Liver (tissue), 9 donors: ENCODE measurements around the gene ZNF714. TPM values are rescaled to one million over a fixed set of nuclear protein-coding genes. Genes with fewer than 3 reads are reported as not detected.

Source experiments
- DNase-seq: peaks from one replicate; pipeline ENCODE4 v3.0.0-alpha.2; 2017; ENCODE audit warnings: low spot score
- H3K27ac ChIP-seq, 2 donors: one replicate each; pipeline ENCODE4 v1.7.0; 2013; ENCODE audit warnings: inconsistent platforms in 2 of 2, low read length in 2 of 2, control low read depth in 1 of 2, low read depth in 1 of 2, mild to moderate bottlenecking in 1 of 2
- H3K27me3 ChIP-seq, 4 donors: one replicate each; pipeline versions ENCODE4 v1.6.1 to v1.7.0; 2013; ENCODE audit warnings: low read length in 3 of 4, inconsistent platforms in 1 of 4, mild to moderate bottlenecking in 1 of 4, moderate library complexity in 1 of 4; ENCODE audit not compliant: control insufficient read depth in 4 of 4, insufficient read depth in 4 of 4
- H3K36me3 ChIP-seq, 4 donors: one replicate each; pipeline versions ENCODE4 v1.6.1 to v1.7.0; 2013; ENCODE audit warnings: low read length in 3 of 4, mild to moderate bottlenecking in 3 of 4, low read depth in 1 of 4, moderate library complexity in 1 of 4; ENCODE audit not compliant: control insufficient read depth in 4 of 4, insufficient read depth in 3 of 4
- H3K4me1 ChIP-seq, 4 donors: one replicate each; pipeline versions ENCODE4 v1.6.1 to v1.7.0; 2013; ENCODE audit warnings: low read length in 3 of 4, mild to moderate bottlenecking in 3 of 4, moderate library complexity in 1 of 4; ENCODE audit not compliant: control insufficient read depth in 4 of 4, insufficient read depth in 4 of 4
- H3K4me3 ChIP-seq, 3 donors: one replicate each; pipeline versions ENCODE4 v1.6.1 to v1.7.0; 2013; ENCODE audit warnings: low read length in 3 of 3, control low read depth in 1 of 3, low read depth in 1 of 3, mild to moderate bottlenecking in 1 of 3
- H3K9ac ChIP-seq, 2 donors: one replicate each; pipeline ENCODE4 v1.7.0; 2013; ENCODE audit warnings: low read length in 2 of 2, mild to moderate bottlenecking in 2 of 2, moderate library complexity in 2 of 2, control low read depth in 1 of 2, low read depth in 1 of 2
- H3K9me3 ChIP-seq, 4 donors: one replicate each; pipeline versions ENCODE4 v1.6.1 to v1.7.0; 2013; ENCODE audit warnings: low read length in 3 of 4; ENCODE audit not compliant: control insufficient read depth in 4 of 4
- EGR1 ChIP-seq, 2 donors: IDR thresholded peaks; 2 replicates each; pipeline ENCODE4 v1.6.1; 2016 to 2018; ENCODE audit warnings: antibody characterized with exemption in 2 of 2, low read depth in 2 of 2
- FOXA1 ChIP-seq: IDR thresholded peaks from 2 replicates; pipeline ENCODE4 v1.6.1; 2016; ENCODE audit warnings: antibody characterized with exemption
- FOXA2 ChIP-seq: IDR thresholded peaks from 2 replicates; pipeline ENCODE4 v1.6.1; 2016; ENCODE audit warnings: antibody characterized with exemption
- GABPA ChIP-seq, 2 donors: IDR thresholded peaks in 1 of 2; conservative IDR thresholded peaks in 1 of 2; 2 replicates each; pipeline ENCODE4 v1.6.1; 2016; ENCODE audit warnings: antibody characterized with exemption in 2 of 2, mild to moderate bottlenecking in 1 of 2, moderate library complexity in 1 of 2
- HNF4A ChIP-seq, 2 donors: conservative IDR thresholded peaks; 2 replicates each; pipeline ENCODE4 v1.6.1; 2016; ENCODE audit warnings: antibody characterized with exemption in 2 of 2, mild to moderate bottlenecking in 2 of 2
- HNF4G ChIP-seq: IDR thresholded peaks from 2 replicates; pipeline ENCODE4 v1.6.1; 2016; ENCODE audit warnings: antibody characterized with exemption
- JUND ChIP-seq, 2 donors: IDR thresholded peaks; 2 replicates each; pipeline ENCODE4 v1.6.1; 2016; ENCODE audit warnings: antibody characterized with exemption in 2 of 2
- NR2F2 ChIP-seq: IDR thresholded peaks from 2 replicates; pipeline ENCODE4 v1.6.1; 2016; ENCODE audit warnings: antibody characterized with exemption
- RAD21 ChIP-seq, 2 donors: IDR thresholded peaks; 2 replicates each; pipeline ENCODE4 v1.6.1; 2016; ENCODE audit warnings: antibody characterized with exemption in 2 of 2, mild to moderate bottlenecking in 2 of 2
- REST ChIP-seq: IDR thresholded peaks from 2 replicates; pipeline ENCODE4 v1.6.1; 2016; ENCODE audit warnings: antibody characterized with exemption, mild to moderate bottlenecking
- RXRA ChIP-seq, 2 donors: IDR thresholded peaks; 2 replicates each; pipeline ENCODE4 v1.6.1; 2017 to 2018; ENCODE audit warnings: antibody characterized with exemption in 2 of 2, mild to moderate bottlenecking in 1 of 2
- SP1 ChIP-seq: IDR thresholded peaks from 2 replicates; pipeline ENCODE4 v1.6.1; 2018; ENCODE audit warnings: antibody characterized with exemption, mild to moderate bottlenecking
- TAF1 ChIP-seq: conservative IDR thresholded peaks from 2 replicates; pipeline ENCODE4 v1.6.1; 2016; ENCODE audit warnings: antibody characterized with exemption, mild to moderate bottlenecking
- YY1 ChIP-seq: IDR thresholded peaks from 2 replicates; pipeline ENCODE4 v1.6.1; 2016; ENCODE audit warnings: antibody characterized with exemption, mild to moderate bottlenecking
- ZBTB33 ChIP-seq: IDR thresholded peaks from 2 replicates; pipeline ENCODE4 v1.6.1; 2016; ENCODE audit warnings: antibody characterized with exemption
- WGBS: extraction: QIAGEN DNeasy Blood & Tissue Kit; methylation state at CpG from one replicate; pipeline ENCODE4 v1.1.7; 2013; 5-methylcytosine and 5-hydroxymethylcytosine counted together
- polyA plus RNA-seq, 2 donors: library from polyadenylated mRNA; stranded (reverse) in 1 of 2; unstranded in 1 of 2; fragments of 200-250 nt in 1 of 2; fragments of >200 nt in 1 of 2; fragmentation: Nextera tagmentation in 1 of 2; extraction: Ambion mirVana in 1 of 2; gene quantifications; one replicate each; pipeline versions ENCODE4 v1.2.1 to v1.2.3, GENCODE V29; 2013 to 2015
- total RNA-seq, 2 donors: library from RNA; depleted of rRNA; stranded (reverse); fragments of >200 nt; gene quantifications; one replicate each; pipeline ENCODE4 v1.2.3, GENCODE V29; 2014
- TF ChIP-seq, protein P1 (sequence below): fragments of 150-350 bp; IDR thresholded peaks from 2 replicates; pipeline ENCODE4 v1.5.1; 2017; ENCODE audit warnings: improper control_type of control experiment, low read depth, low read length; ENCODE audit not compliant: missing input control
- TF ChIP-seq, protein P2 (sequence below): IDR thresholded peaks from 2 replicates; pipeline ENCODE4 v1.6.1; 2016; ENCODE audit warnings: antibody characterized with exemption
- TF ChIP-seq, protein P3 (sequence below): IDR thresholded peaks from 2 replicates; pipeline ENCODE4 v1.6.1; 2016; ENCODE audit warnings: antibody characterized with exemption
- donor health status: healthy.
- donor health status: healthy.
- donor health status: healthy.
- donor health status: healthy.
- donor health status: healthy.

Gene ZNF714
- total and polyA plus RNA-seq, 4 donors, result 0.22 to 4.7 (median 0.81) TPM

DNA sequence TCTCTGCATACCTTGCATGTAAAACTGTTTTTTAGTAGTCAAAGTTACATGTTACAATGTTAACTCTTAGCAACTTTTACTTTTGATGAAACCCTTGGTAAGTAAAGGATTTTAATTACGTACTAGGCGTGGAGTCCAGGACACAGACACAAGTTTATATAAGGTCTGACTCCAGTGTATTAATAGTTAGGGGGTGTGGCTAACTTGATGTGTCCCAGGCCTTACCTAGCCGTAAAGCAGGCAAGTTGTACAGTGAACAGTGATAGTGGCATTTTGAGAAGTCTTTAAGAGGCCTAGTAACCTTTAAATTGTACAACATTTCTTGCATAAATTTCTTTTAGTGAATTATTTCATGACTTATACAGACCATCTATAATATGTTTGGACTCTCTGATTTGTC, 5.9 kb downstream of the ZNF714 start:
- TF ChIP-seq, protein P1, sequence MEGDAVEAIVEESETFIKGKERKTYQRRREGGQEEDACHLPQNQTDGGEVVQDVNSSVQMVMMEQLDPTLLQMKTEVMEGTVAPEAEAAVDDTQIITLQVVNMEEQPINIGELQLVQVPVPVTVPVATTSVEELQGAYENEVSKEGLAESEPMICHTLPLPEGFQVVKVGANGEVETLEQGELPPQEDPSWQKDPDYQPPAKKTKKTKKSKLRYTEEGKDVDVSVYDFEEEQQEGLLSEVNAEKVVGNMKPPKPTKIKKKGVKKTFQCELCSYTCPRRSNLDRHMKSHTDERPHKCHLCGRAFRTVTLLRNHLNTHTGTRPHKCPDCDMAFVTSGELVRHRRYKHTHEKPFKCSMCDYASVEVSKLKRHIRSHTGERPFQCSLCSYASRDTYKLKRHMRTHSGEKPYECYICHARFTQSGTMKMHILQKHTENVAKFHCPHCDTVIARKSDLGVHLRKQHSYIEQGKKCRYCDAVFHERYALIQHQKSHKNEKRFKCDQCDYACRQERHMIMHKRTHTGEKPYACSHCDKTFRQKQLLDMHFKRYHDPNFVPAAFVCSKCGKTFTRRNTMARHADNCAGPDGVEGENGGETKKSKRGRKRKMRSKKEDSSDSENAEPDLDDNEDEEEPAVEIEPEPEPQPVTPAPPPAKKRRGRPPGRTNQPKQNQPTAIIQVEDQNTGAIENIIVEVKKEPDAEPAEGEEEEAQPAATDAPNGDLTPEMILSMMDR, result no peak
- TF ChIP-seq ZBTB33 (no peak), SP1 (no peak), TAF1 (no peak), RAD21 (IDR thresholded peaks at IDR 0.05) (no peak), JUND (IDR thresholded peaks at IDR 0.05) (no peak), FOXA1 (no peak), HNF4A (conservative IDR thresholded peaks at IDR 0.05) (no peak), GABPA (IDR thresholded peaks at IDR 0.05 in 1 of 2, conservative IDR thresholded peaks at IDR 0.05 in 1 of 2) (no peak), NR2F2 (no peak), REST (no peak), YY1 (no peak), EGR1 (IDR thresholded peaks at IDR 0.05; ENCODE audit: low read depth in 2 of 2) (no peak), HNF4G (no peak), FOXA2 (no peak), RXRA (IDR thresholded peaks at IDR 0.05) (no peak)
- TF ChIP-seq, protein P2, sequence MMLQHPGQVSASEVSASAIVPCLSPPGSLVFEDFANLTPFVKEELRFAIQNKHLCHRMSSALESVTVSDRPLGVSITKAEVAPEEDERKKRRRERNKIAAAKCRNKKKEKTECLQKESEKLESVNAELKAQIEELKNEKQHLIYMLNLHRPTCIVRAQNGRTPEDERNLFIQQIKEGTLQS, result no peak
- TF ChIP-seq, protein P3, sequence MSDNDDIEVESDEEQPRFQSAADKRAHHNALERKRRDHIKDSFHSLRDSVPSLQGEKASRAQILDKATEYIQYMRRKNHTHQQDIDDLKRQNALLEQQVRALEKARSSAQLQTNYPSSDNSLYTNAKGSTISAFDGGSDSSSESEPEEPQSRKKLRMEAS, result no peak
- Histone ChIP-seq H3K9me3 (no peaks in the 10 kb centered on the region), H3K36me3 (no peaks in the 10 kb centered on the region), H3K27ac (no peak overlapping the region), H3K27me3 (no peaks in the 10 kb centered on the region), H3K9ac (no peak overlapping the region), H3K4me3 (no peak overlapping the region), H3K4me1 (no peaks in the 10 kb centered on the region)
- 92% methylated on average over 3 of the region's 3 CpGs for WGBS
- no peak for DNase-seq

DNA sequence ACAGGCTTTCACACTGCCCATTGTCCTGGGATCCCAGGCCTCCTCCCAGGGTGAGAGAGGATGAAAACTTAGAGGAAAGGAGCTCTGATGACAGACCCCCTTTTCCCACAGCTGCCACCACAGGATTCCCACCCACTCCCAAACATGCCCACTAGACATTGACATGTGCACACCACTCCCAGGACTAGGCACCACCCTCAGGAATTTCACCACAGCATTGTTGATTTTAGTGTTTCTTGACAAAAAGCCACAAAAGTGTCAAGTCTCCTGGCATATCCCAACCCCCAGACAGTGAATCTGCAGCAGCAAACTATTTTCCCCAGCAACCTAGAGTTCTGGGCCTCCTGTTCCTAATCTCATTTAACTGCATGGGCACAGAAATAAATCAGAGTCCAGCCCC, 10.1 kb downstream of the ZNF714 start:
- no peak for DNase-seq
- no peak overlapping the region for H3K27ac ChIP-seq
- no peak overlapping the region for H3K9ac ChIP-seq
- no peaks in the 10 kb centered on the region for H3K27me3 ChIP-seq
- peaks cover 0 to 1% (median 0%) of the 10 kb centered on the region in 4 donors for H3K9me3 ChIP-seq
- H3K36me3 ChIP-seq, result no peaks in the 10 kb centered on the region
- H3K4me3 ChIP-seq, result no peak overlapping the region
- H3K4me1 ChIP-seq, result no peaks in the 10 kb centered on the region
- TF ChIP-seq FOXA1 (no peak), YY1 (no peak), GABPA (IDR thresholded peaks at IDR 0.05 in 1 of 2, conservative IDR thresholded peaks at IDR 0.05 in 1 of 2) (no peak), SP1 (no peak), REST (no peak), TAF1 (no peak), ZBTB33 (no peak), JUND (IDR thresholded peaks at IDR 0.05) (no peak), HNF4G (no peak), FOXA2 (no peak), EGR1 (IDR thresholded peaks at IDR 0.05; ENCODE audit: low read depth in 2 of 2) (no peak)
- TF ChIP-seq, protein P3, result no peak
